Measurements from ENCODE around the gene ZFP92.

DNA sequence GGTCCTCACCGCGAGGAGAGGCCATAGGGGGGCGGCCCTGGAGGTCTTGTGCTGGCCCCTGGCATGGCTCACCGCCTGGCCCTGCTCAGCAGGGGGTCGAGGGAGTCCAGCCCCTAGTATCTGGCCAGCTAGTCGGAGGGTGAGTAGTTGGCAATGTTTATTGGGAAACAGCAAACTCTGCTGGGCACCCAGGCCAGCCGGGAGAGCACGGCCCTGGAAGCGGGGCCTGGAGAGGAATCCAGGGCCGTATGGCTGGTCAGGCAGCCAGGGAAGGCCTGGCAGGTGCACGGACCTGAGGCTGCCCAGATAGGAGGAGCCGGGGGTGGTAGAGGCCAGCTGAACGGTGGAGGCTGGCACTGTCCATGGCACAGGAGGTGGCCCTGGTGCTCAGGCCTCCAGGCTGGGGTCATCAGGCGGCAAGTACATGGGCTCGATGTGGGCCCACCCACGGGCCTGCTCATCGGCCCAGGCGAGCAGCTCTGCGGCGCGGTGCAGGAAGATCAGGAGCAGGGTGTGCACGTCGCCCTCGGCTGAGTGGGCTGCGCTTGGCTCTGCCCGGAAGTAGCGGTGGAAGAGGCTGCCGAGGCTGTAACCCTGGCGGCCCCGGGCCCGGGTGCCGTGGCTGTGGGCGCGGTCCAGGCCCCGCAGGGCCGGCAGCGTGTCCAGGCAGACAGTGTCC is 33.2 kb downstream of the ZFP92 start:
- TF ChIP-seq RAD21 (IDR thresholded peaks at IDR 0.05; ENCODE audit: insufficient read depth, low read depth, low read length) = no peak
- TF ChIP-seq POLR2A (IDR thresholded peaks at IDR 0.05; ENCODE audit: low read depth, low read length) = no peak
- TF ChIP-seq SMC3 (IDR thresholded peaks at IDR 0.05; ENCODE audit: borderline replicate concordance, low read length) = no peak
- no peak for TF ChIP-seq NR2C2 (IDR thresholded peaks at IDR 0.05; ENCODE audit: borderline replicate concordance, control insufficient read depth, insufficient read length, low read depth)
- TF ChIP-seq TARDBP (IDR thresholded peaks at IDR 0.05; ENCODE audit: borderline replicate concordance) = no peak
- TF ChIP-seq KAT2A (conservative IDR thresholded peaks at IDR 0.05; ENCODE audit: control insufficient read depth, low read depth, low read length) = no peak
- TF ChIP-seq NBN (IDR thresholded peaks at IDR 0.05) = no peak
- no peak for TF ChIP-seq USF2 (IDR thresholded peaks at IDR 0.05; ENCODE audit: borderline replicate concordance, low read depth, low read length)
- TF ChIP-seq, protein P1, sequence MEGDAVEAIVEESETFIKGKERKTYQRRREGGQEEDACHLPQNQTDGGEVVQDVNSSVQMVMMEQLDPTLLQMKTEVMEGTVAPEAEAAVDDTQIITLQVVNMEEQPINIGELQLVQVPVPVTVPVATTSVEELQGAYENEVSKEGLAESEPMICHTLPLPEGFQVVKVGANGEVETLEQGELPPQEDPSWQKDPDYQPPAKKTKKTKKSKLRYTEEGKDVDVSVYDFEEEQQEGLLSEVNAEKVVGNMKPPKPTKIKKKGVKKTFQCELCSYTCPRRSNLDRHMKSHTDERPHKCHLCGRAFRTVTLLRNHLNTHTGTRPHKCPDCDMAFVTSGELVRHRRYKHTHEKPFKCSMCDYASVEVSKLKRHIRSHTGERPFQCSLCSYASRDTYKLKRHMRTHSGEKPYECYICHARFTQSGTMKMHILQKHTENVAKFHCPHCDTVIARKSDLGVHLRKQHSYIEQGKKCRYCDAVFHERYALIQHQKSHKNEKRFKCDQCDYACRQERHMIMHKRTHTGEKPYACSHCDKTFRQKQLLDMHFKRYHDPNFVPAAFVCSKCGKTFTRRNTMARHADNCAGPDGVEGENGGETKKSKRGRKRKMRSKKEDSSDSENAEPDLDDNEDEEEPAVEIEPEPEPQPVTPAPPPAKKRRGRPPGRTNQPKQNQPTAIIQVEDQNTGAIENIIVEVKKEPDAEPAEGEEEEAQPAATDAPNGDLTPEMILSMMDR (IDR thresholded peaks at IDR 0.05 in 2 of 3, conservative IDR thresholded peaks at IDR 0.05 in 1 of 3; ENCODE audit: control insufficient read depth in 2 of 3, extremely low read depth in 1 of 3, insufficient read depth in 1 of 3, low read depth in 3 of 3, low read length in 3 of 3) = no peak
- no peak for TF ChIP-seq TBL1XR1 (IDR thresholded peaks at IDR 0.05; ENCODE audit: low read depth, low read length)
